ENCODE measurements around the gene PTPRH. TPM values are rescaled to one million over a fixed set of nuclear protein-coding genes. Genes with fewer than 3 reads are reported as not detected.

Gene PTPRH
- total RNA-seq, 1 donor from 2014 or later: 4.4 TPM

GRCh38 chr19:55238030-55238429, 28.7 kb upstream of the PTPRH start:
- intact Hi-C loops (cut with DNase I): no loop called here
- DNase-seq (ENCODE audit: extremely low spot score in 2 of 2): no peak
- H3K36me3 ChIP-seq: peaks cover 0 to 86% of the 10 kb centered on the region in 2 donors
- no peaks in the 10 kb centered on the region for H3K4me1 ChIP-seq
- no peak overlapping the region for H3K4me3 ChIP-seq
- H3K27me3 ChIP-seq: no peaks in the 10 kb centered on the region
- TF ChIP-seq CTCF (IDR thresholded peaks at IDR 0.05) (no peak), POLR2A (IDR thresholded peaks at IDR 0.05) (no peak), POLR2AphosphoS5 (IDR thresholded peaks at IDR 0.05; ENCODE audit: insufficient read depth in 1 of 2, low read depth in 1 of 2) (no peak)
- no peak overlapping the region for H3K27ac ChIP-seq
- H3K9me3 ChIP-seq: no peaks in the 10 kb centered on the region

DNA sequence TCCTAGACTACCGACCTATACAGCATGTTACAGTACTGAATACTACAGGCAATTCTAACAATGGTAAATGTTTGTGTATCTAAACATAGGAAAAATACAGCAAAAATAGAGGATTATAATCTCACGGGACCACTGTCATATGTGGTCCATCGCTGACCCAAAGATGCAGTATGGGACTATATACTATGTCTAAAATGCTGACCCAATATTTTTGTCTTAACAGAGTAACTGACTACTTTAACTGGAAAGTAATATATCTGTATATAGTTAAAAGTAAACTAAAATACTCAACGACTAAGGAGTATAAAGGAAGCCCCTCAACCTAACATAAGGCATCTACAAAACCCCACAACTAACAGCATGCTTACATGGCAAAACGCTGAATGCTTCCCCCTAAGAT, 23.7 kb upstream of the PTPRH start:
- intact Hi-C loops (cut with DNase I): no loop called here
- H3K27ac ChIP-seq: no peak overlapping the region
- no peaks in the 10 kb centered on the region for H3K9me3 ChIP-seq
- no peak overlapping the region for H3K4me3 ChIP-seq
- no peaks in the 10 kb centered on the region for H3K4me1 ChIP-seq
- H3K36me3 ChIP-seq: peaks cover 0 to 73% of the 10 kb centered on the region in 2 donors
- no peak for DNase-seq (ENCODE audit: extremely low spot score in 2 of 2)
- H3K27me3 ChIP-seq: no peaks in the 10 kb centered on the region
- no peak for TF ChIP-seq CTCF (IDR thresholded peaks at IDR 0.05)

DNA sequence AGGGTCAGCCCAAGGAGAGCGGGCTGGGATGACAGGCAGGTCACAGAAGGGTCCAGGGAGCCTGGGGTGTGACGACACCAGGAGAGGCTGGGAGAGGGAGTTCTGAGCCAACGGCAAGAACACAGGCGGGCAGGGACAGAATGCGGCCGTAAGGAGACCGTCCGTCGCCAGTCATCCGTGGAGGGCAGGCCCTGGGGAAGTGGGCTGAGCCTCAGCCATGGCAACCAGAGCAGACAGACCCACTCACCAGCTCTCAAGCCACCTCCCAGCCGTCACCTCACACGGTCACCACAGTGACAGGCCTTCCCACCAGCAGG, 22.9 kb upstream of the PTPRH start:
- no peaks in the 10 kb centered on the region for H3K27me3 ChIP-seq
- TF ChIP-seq POLR2A (IDR thresholded peaks at IDR 0.05): no peak
- TF ChIP-seq CTCF (IDR thresholded peaks at IDR 0.05): no peak
- no peak for TF ChIP-seq POLR2AphosphoS5 (IDR thresholded peaks at IDR 0.05; ENCODE audit: insufficient read depth in 1 of 2, low read depth in 1 of 2)
- intact Hi-C loops (cut with DNase I): no loop called here
- no peak for DNase-seq (ENCODE audit: extremely low spot score in 2 of 2)
- H3K9me3 ChIP-seq: no peaks in the 10 kb centered on the region
- H3K4me1 ChIP-seq: no peaks in the 10 kb centered on the region
- H3K4me3 ChIP-seq: no peak overlapping the region
- peaks cover 0 to 73% of the 10 kb centered on the region in 2 donors for H3K36me3 ChIP-seq
- no peak overlapping the region for H3K27ac ChIP-seq

DNA sequence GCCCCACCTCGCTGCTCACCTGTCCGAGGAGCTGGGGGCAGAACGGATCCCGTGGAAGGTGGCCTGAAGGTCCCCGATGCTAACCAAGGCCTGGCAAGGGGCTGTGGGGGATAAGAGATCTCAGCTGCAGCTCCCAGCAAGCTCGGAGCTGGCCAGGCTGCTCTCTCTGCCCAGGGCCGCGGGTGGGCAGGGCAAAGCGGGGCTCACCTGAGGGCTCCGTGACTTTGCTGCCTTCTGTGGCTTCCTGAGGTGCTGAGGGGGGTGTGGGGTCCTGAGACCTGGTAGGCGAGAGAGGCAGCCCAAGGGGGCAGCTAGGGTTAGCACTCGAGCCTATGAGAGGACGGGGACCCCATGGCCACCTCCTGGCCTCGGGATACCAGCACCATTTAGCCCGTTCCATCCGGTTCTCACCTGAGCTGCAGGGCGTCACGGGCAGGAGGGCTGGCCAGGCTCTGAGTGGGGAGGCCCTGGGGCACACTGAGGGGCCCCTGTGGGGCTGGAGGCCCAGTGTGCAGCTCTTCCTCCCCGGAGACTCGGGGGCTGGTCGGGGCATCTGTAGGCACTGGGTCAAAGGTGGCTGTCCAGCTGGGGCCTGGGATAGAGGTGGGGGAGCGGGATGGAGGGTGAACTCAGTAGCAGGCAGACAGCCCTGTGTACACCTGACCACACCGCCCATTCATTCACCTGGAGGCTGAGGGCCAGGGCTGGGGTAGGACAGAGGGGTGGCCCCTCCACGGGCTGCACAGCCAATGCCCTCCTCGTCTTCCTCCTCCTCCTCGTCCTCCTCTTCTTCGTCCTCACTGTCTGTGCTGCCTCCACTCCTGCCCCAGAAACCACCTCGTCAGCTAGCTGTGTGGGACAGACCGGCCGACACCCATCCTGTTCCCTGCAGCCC, 22.3 kb upstream of the PTPRH start:
- peaks cover 0 to 71% of the 10 kb centered on the region in 2 donors for H3K36me3 ChIP-seq
- no peak overlapping the region for H3K4me3 ChIP-seq
- DNase-seq (ENCODE audit: extremely low spot score in 2 of 2): no peak
- H3K27ac ChIP-seq: no peak overlapping the region
- H3K27me3 ChIP-seq: no peaks in the 10 kb centered on the region
- intact Hi-C loops (cut with DNase I): no loop called here
- TF ChIP-seq POLR2AphosphoS5 (IDR thresholded peaks at IDR 0.05; ENCODE audit: insufficient read depth in 1 of 2, low read depth in 1 of 2): no peak
- no peak for TF ChIP-seq CTCF (IDR thresholded peaks at IDR 0.05)
- no peak for TF ChIP-seq POLR2A (IDR thresholded peaks at IDR 0.05)
- H3K4me1 ChIP-seq: no peaks in the 10 kb centered on the region
- H3K9me3 ChIP-seq: no peaks in the 10 kb centered on the region

DNA sequence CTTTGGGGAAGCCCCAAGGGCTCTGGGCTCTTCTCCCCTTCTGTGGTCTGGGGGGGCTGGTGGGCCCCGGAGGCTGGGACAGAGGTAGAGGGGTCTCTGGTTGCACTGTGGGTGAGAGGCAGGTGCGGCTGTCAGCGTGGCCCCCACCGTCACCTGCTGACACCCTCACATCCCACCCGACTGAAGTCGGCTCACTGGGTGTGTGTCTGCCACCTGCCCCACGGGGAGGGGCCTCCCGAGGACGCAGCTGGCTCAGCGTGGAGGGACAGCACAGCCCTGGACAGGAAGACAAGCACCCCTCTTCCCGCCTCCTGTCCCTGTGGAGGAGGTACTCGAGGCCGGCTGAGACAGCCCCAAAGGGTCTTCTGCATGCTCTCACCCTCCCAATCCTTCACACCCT, 21.5 kb upstream of the PTPRH start:
- intact Hi-C loops (cut with DNase I): no loop called here
- Histone ChIP-seq H3K4me3 (no peak overlapping the region), H3K9me3 (no peaks in the 10 kb centered on the region), H3K4me1 (no peaks in the 10 kb centered on the region), H3K27ac (no peak overlapping the region), H3K36me3 (peaks cover 0 to 62% of the 10 kb centered on the region in 2 donors), H3K27me3 (no peaks in the 10 kb centered on the region)
- TF ChIP-seq POLR2A (IDR thresholded peaks at IDR 0.05) (no peak), POLR2AphosphoS5 (IDR thresholded peaks at IDR 0.05; ENCODE audit: insufficient read depth in 1 of 2, low read depth in 1 of 2) (no peak), CTCF (IDR thresholded peaks at IDR 0.05) (no peak)
- DNase-seq (ENCODE audit: extremely low spot score in 2 of 2): no peak
